ENCODE measurements around the gene NBPF26.
"Not testable (repeated sequence)": the region's sequence is repeated elsewhere in the genome, so short reads cannot be mapped to it uniquely, and the experiment has no call there.

DNA sequence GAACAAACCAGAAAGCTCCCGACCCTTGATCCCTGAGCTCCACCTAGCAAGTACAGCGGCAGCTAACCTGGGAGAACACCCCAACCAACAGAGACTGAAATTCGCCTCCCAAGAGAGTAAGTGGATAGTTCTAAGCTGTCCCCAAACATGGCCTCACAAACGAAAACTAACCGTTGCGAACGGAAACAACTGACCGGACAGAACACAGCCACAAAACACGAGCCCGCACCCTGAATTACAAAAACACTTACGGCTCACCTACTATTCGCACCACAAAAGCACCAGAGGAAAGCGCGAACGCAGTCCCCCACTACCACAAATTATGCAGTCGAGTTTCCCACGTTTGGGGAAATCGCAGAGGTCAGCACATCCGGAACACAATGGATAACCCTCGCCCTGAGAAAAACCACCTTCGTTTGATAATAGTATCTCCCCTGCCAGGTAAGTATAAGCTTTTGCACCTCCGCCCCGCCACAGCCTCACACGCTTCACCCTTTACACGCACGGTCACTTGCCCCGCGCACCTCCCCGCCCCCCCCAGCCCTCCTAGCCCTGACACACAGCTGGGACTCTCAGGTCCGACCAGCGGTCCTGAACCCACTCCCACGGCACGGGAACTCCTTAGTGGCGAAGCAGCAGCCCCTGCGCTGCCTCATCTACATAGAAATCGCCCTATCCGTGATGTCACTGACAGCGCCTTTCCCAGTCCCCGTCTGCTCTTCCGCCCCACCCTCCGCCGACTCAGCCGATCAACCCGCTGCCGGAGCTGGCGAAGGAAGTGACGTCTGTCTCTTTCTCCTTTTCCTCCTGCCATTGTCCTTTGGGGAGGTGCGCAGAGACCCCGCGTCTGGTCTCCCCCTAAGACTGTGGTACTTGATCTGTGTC is 127.0 kb downstream of the NBPF26 start:
- peak in 1 of 2 donors; percentile 77 for TF ChIP-seq POLR2A (IDR thresholded peaks at IDR 0.05)
- TF ChIP-seq, protein P1, sequence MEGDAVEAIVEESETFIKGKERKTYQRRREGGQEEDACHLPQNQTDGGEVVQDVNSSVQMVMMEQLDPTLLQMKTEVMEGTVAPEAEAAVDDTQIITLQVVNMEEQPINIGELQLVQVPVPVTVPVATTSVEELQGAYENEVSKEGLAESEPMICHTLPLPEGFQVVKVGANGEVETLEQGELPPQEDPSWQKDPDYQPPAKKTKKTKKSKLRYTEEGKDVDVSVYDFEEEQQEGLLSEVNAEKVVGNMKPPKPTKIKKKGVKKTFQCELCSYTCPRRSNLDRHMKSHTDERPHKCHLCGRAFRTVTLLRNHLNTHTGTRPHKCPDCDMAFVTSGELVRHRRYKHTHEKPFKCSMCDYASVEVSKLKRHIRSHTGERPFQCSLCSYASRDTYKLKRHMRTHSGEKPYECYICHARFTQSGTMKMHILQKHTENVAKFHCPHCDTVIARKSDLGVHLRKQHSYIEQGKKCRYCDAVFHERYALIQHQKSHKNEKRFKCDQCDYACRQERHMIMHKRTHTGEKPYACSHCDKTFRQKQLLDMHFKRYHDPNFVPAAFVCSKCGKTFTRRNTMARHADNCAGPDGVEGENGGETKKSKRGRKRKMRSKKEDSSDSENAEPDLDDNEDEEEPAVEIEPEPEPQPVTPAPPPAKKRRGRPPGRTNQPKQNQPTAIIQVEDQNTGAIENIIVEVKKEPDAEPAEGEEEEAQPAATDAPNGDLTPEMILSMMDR (IDR thresholded peaks at IDR 0.05), result not testable (repeated sequence)

Measured in lower leg skin (tissue), 3 donors.